Measurements from ENCODE around the gene ECEL1. TPM values are rescaled to one million over a fixed set of nuclear protein-coding genes. Genes with fewer than 3 reads are reported as not detected.

Gene ECEL1
- total RNA-seq, 2 experiments from 2014 or later = 0.10 TPM; not detected in 1

GRCh38 chr2:232476791-232477190 lies 10.8 kb downstream of the ECEL1 start:
- DNase-seq = no peak
- CTCF ChIA-PET = no interaction called here
- POLR2A ChIA-PET = no interaction called here
- intact Hi-C loops (cut with micrococcal nuclease) = no loop called here
- H3K36me3 Mint-ChIP-seq = no peaks in the 10 kb centered on the region
- peaks cover 8% of the 10 kb centered on the region for H3K9me3 Mint-ChIP-seq
- H3K4me3 Mint-ChIP-seq = no peak overlapping the region
- no peaks in the 10 kb centered on the region for H3K4me1 Mint-ChIP-seq (ENCODE audit: low read depth)
- no peak overlapping the region for H3K27ac Mint-ChIP-seq
- H3K27me3 Mint-ChIP-seq = peaks cover 21% of the 10 kb centered on the region

GRCh38 chr2:232476045-232476444 lies 11.6 kb downstream of the ECEL1 start:
- ChIA-PET CTCF (interaction anchor here (4.0 kb wide), 1 partner anchor 28 kb away, joined by 13 read pairs; no protein-coding TSS in a partner anchor), POLR2A (no interaction called here)
- intact Hi-C loops (cut with micrococcal nuclease) = no loop called here
- Mint-ChIP-seq H3K27me3 (peaks cover 23% of the 10 kb centered on the region), H3K9me3 (peaks cover 8% of the 10 kb centered on the region), H3K4me3 (no peak overlapping the region), H3K27ac (no peak overlapping the region), H3K4me1 (ENCODE audit: low read depth) (no peaks in the 10 kb centered on the region), H3K36me3 (no peaks in the 10 kb centered on the region)
- no peak for DNase-seq

GRCh38 chr2:232473467-232473890 lies 14.2 kb downstream of the ECEL1 start:
- ChIA-PET CTCF (interaction anchor here (0.8 to 4.0 kb wide), 2 partner anchors 9 to 26 kb away, joined by 3 to 13 read pairs; no protein-coding TSS in a partner anchor), POLR2A (no interaction called here)
- Mint-ChIP-seq H3K4me1 (ENCODE audit: low read depth) (no peaks in the 10 kb centered on the region), H3K9me3 (peaks cover 8% of the 10 kb centered on the region), H3K27me3 (peaks cover 24% of the 10 kb centered on the region), H3K36me3 (no peaks in the 10 kb centered on the region), H3K27ac (no peak overlapping the region), H3K4me3 (no peak overlapping the region)
- intact Hi-C loops (cut with micrococcal nuclease) = no loop called here
- DNase-seq = no peak

GRCh38 chr2:232466221-232466620 lies 21.4 kb downstream of the ECEL1 start:
- no peak overlapping the region for H3K27ac Mint-ChIP-seq
- no peaks in the 10 kb centered on the region for H3K4me1 Mint-ChIP-seq (ENCODE audit: low read depth)
- no peak for DNase-seq
- CTCF ChIA-PET = no interaction called here
- peaks cover 1% of the 10 kb centered on the region for H3K27me3 Mint-ChIP-seq
- H3K4me3 Mint-ChIP-seq = no peak overlapping the region
- intact Hi-C loops (cut with micrococcal nuclease) = no loop called here
- no peaks in the 10 kb centered on the region for H3K9me3 Mint-ChIP-seq
- POLR2A ChIA-PET = no interaction called here
- H3K36me3 Mint-ChIP-seq = no peaks in the 10 kb centered on the region

- ChIA-PET CTCF (interaction anchor here (1.4 kb wide), 2 partner anchors 8 to 18 kb away, joined by 3 to 4 read pairs; no protein-coding TSS in a partner anchor), POLR2A (no interaction called here)
- Mint-ChIP-seq H3K27me3 (peaks cover 2% of the 10 kb centered on the region), H3K4me1 (ENCODE audit: low read depth) (no peaks in the 10 kb centered on the region), H3K9me3 (no peaks in the 10 kb centered on the region), H3K36me3 (no peaks in the 10 kb centered on the region), H3K27ac (no peak overlapping the region), H3K4me3 (no peak overlapping the region)
- no peak for DNase-seq
- intact Hi-C loops (cut with micrococcal nuclease) = no loop called here
These were observed 22.6 kb downstream of the ECEL1 start for GRCh38 chr2:232465061-232465460.

GRCh38 chr2:232464544-232464885 lies 23.1 kb downstream of the ECEL1 start:
- no peak overlapping the region for H3K4me3 Mint-ChIP-seq
- POLR2A ChIA-PET = no interaction called here

GRCh38 chr2:232463701-232464543 lies 23.7 kb downstream of the ECEL1 start:
- no peak for DNase-seq
- Mint-ChIP-seq H3K9me3 (no peaks in the 10 kb centered on the region), H3K27me3 (peaks cover 7% of the 10 kb centered on the region), H3K27ac (no peak overlapping the region), H3K4me3 (no peak overlapping the region), H3K4me1 (ENCODE audit: low read depth) (no peaks in the 10 kb centered on the region), H3K36me3 (no peaks in the 10 kb centered on the region)
- ChIA-PET CTCF (interaction anchor here (1.4 kb wide), 1 partner anchor 10 kb away, joined by 3 read pairs; no protein-coding TSS in a partner anchor), POLR2A (no interaction called here)
- intact Hi-C loops (cut with micrococcal nuclease) = no loop called here

More at GRCh38 chr2:232464544-232464885, 23.1 kb downstream of the ECEL1 start:
- DNase-seq = no peak
- Mint-ChIP-seq H3K27me3 (peaks cover 7% of the 10 kb centered on the region), H3K36me3 (no peaks in the 10 kb centered on the region), H3K27ac (no peak overlapping the region), H3K4me1 (ENCODE audit: low read depth) (no peaks in the 10 kb centered on the region), H3K9me3 (no peaks in the 10 kb centered on the region)
- intact Hi-C loops (cut with micrococcal nuclease) = no loop called here
- CTCF ChIA-PET = interaction anchor here (1.4 kb wide), 2 partner anchors 9 to 18 kb away, joined by 3 to 4 read pairs; no protein-coding TSS in a partner anchor

GRCh38 chr2:232460171-232460570 lies 27.5 kb downstream of the ECEL1 start:
- Mint-ChIP-seq H3K4me3 (no peak overlapping the region), H3K27me3 (peaks cover 13% of the 10 kb centered on the region), H3K36me3 (no peaks in the 10 kb centered on the region), H3K9me3 (no peaks in the 10 kb centered on the region), H3K27ac (no peak overlapping the region), H3K4me1 (ENCODE audit: low read depth) (no peaks in the 10 kb centered on the region)
- DNase-seq = no peak
- ChIA-PET CTCF (no interaction called here), POLR2A (no interaction called here)
- intact Hi-C loops (cut with micrococcal nuclease) = no loop called here

GRCh38 chr2:232459419-232460035 lies 28.1 kb downstream of the ECEL1 start:
- ChIA-PET CTCF (no interaction called here), POLR2A (no interaction called here)
- Mint-ChIP-seq H3K4me3 (no peak overlapping the region), H3K27me3 (peaks cover 13% of the 10 kb centered on the region), H3K9me3 (no peaks in the 10 kb centered on the region), H3K4me1 (ENCODE audit: low read depth) (no peaks in the 10 kb centered on the region), H3K27ac (no peak overlapping the region), H3K36me3 (no peaks in the 10 kb centered on the region)
- intact Hi-C loops (cut with micrococcal nuclease) = no loop called here
- no peak for DNase-seq

GRCh38 chr2:232458661-232459418 lies 28.8 kb downstream of the ECEL1 start:
- no peaks in the 10 kb centered on the region for H3K36me3 Mint-ChIP-seq
- ChIA-PET CTCF (no interaction called here), POLR2A (no interaction called here)
- peaks cover 13% of the 10 kb centered on the region for H3K27me3 Mint-ChIP-seq
- no peak for DNase-seq
- H3K27ac Mint-ChIP-seq = no peak overlapping the region
- no peak overlapping the region for H3K4me3 Mint-ChIP-seq
- H3K9me3 Mint-ChIP-seq = no peaks in the 10 kb centered on the region
- intact Hi-C loops (cut with micrococcal nuclease) = no loop called here
- no peaks in the 10 kb centered on the region for H3K4me1 Mint-ChIP-seq (ENCODE audit: low read depth)

- Mint-ChIP-seq H3K27ac (no peak overlapping the region), H3K9me3 (no peaks in the 10 kb centered on the region), H3K36me3 (no peaks in the 10 kb centered on the region), H3K27me3 (peaks cover 13% of the 10 kb centered on the region), H3K4me1 (ENCODE audit: low read depth) (no peaks in the 10 kb centered on the region), H3K4me3 (no peak overlapping the region)
- no peak for DNase-seq
- ChIA-PET POLR2A (no interaction called here), CTCF (interaction anchor here (1.2 kb wide), 1 partner anchor 11 kb away, joined by 3 read pairs; no protein-coding TSS in a partner anchor)
- intact Hi-C loops (cut with micrococcal nuclease) = no loop called here
These were observed 29.5 kb downstream of the ECEL1 start for GRCh38 chr2:232458051-232458660.

Measured in activated CD4-positive, alpha-beta memory T cell treated with anti-CD3 and anti-CD28 coated beads for 36 hours (primary cell).